HUDEP-2 (cell line): ENCODE data around the gene REX1BD.
"Not testable (repeated sequence)": the region's sequence is repeated elsewhere in the genome, so short reads cannot be mapped to it uniquely, and the experiment has no call there.

ENCODE experiments used
- DNase-seq, 76 experiments: peaks; one replicate each; lab custom pipeline; 2025; ENCODE audit not compliant: unreplicated experiment in 76 of 76; lab: John Stamatoyannopoulos, UW

The REX1BD gene

GRCh38 chr19:18588611-18589379 lies at the start of gene REX1BD:
Gene REX1BD, plus strand, starts transcription at chr19:18588798. Its CDS starts 4 bp downstream, at chr19:18588802.
- DNase-seq: peak in 73 of 76 experiments; percentile 43 to 97 (median 82)

- DNase-seq: no peak
These were observed 49.2 kb upstream of the REX1BD start for GRCh38 chr19:18539372-18539771.

- not testable (repeated sequence) for DNase-seq
These were observed 48.4 kb upstream of the REX1BD start for GRCh38 chr19:18540200-18540599.

GRCh38 chr19:18541258-18541991 lies 47.2 kb upstream of the REX1BD start:
- peak in 13 of 76 experiments; percentile 5 to 40 (median 24) for DNase-seq

- peak in 10 of 76 experiments; percentile 9 to 31 (median 24) for DNase-seq
These were observed 46.3 kb upstream of the REX1BD start for GRCh38 chr19:18541992-18542940.

GRCh38 chr19:18542941-18543813 lies 45.4 kb upstream of the REX1BD start, which contains the start of gene FKBP8:
Gene FKBP8, minus strand, starts transcription at chr19:18543573. Its CDS starts 1,603 bp downstream, at chr19:18541970.
- peak in 74 of 76 experiments; percentile 70 to 98 (median 94) for DNase-seq

- peak in 75 of 76 experiments; percentile 84 to 100 (median 98) for DNase-seq
These were observed 44.7 kb upstream of the REX1BD start for GRCh38 chr19:18543814-18544475.

GRCh38 chr19:18551631-18552030 lies 37.0 kb upstream of the REX1BD start:
- DNase-seq: no peak

- peak in 75 of 76 experiments; percentile 69 to 100 (median 99) for DNase-seq
These were observed 31.0 kb upstream of the REX1BD start, which contains the start of gene KXD1 for GRCh38 chr19:18557411-18558201. Gene KXD1, plus strand, starts transcription at chr19:18557870. Its CDS starts 4,187 bp downstream, at chr19:18562057.

- no peak for DNase-seq
These were observed 30.4 kb upstream of the REX1BD start for GRCh38 chr19:18558202-18558555.

- DNase-seq: no peak
These were observed 30.0 kb upstream of the REX1BD start for GRCh38 chr19:18558604-18559003.

- no peak for DNase-seq
These were observed 28.9 kb upstream of the REX1BD start for GRCh38 chr19:18559685-18560084.

- DNase-seq: no peak
These were observed 26.5 kb upstream of the REX1BD start for GRCh38 chr19:18562086-18562485.

GRCh38 chr19:18566953-18567352 lies 21.6 kb upstream of the REX1BD start:
- DNase-seq: no peak

GRCh38 chr19:18568367-18568766 lies 20.2 kb upstream of the REX1BD start:
- DNase-seq: no peak

GRCh38 chr19:18571564-18572344 lies 16.8 kb upstream of the REX1BD start, which contains the start of gene UBA52:
Gene UBA52, plus strand, starts transcription at chr19:18571857. Its CDS starts 1,444 bp downstream, at chr19:18573301.
- peak in 75 of 76 experiments; percentile 52 to 100 (median 99) for DNase-seq

GRCh38 chr19:18574691-18575291 lies 13.8 kb upstream of the REX1BD start:
- DNase-seq: no peak
